Measurements from ENCODE around the gene SUSD6.

DNA sequence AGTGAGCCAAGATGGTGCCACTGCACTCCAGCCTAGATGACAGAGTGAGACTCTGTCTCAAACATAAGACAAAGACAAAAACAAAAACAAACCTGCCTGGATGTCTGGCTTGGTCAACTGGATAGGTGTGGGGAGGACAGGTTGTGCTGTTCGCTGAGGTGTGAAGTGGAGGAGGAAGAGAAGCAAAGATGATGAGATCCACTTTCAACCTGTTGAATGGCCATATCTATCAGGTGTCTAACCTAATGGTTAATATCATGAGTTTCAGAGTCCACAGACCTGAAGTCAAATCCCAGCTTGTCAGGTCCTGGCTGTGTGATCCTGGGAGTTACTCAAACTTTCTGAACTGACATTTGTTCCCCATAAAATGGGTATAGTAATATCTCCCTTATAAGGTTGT is 27.0 kb upstream of the SUSD6 start:
- TF ChIP-seq, protein P1, sequence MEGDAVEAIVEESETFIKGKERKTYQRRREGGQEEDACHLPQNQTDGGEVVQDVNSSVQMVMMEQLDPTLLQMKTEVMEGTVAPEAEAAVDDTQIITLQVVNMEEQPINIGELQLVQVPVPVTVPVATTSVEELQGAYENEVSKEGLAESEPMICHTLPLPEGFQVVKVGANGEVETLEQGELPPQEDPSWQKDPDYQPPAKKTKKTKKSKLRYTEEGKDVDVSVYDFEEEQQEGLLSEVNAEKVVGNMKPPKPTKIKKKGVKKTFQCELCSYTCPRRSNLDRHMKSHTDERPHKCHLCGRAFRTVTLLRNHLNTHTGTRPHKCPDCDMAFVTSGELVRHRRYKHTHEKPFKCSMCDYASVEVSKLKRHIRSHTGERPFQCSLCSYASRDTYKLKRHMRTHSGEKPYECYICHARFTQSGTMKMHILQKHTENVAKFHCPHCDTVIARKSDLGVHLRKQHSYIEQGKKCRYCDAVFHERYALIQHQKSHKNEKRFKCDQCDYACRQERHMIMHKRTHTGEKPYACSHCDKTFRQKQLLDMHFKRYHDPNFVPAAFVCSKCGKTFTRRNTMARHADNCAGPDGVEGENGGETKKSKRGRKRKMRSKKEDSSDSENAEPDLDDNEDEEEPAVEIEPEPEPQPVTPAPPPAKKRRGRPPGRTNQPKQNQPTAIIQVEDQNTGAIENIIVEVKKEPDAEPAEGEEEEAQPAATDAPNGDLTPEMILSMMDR (IDR thresholded peaks at IDR 0.05): no peak
- no peak for TF ChIP-seq EP300 (IDR thresholded peaks at IDR 0.05)
- TF ChIP-seq POLR2A (IDR thresholded peaks at IDR 0.05): no peak
